Lower lobe of right lung (tissue), 2 donors: ENCODE data around the gene C12orf42. TPM values are rescaled to one million over a fixed set of nuclear protein-coding genes. Genes with fewer than 3 reads are reported as not detected.

Experiments used
- ATAC-seq, 2 donors: fragments of 200-7000 bp; cut with Tn5 transposase; one replicate each; pipeline ENCODE4 v1.9.1; 2020 to 2022; ENCODE audit warnings: mild to moderate bottlenecking in 2 of 2, moderate library complexity in 2 of 2
- DNase-seq: peaks from one replicate; pipeline ENCODE4 v3.0.0-alpha.2; 2020
- H3K27ac ChIP-seq: fragments of 200-600 bp; one replicate; pipeline ENCODE4 v1.8.0; 2022
- H3K27me3 ChIP-seq: fragments of 200-600 bp; one replicate; pipeline ENCODE4 v1.8.0; 2022; ENCODE audit warnings: low read depth
- H3K36me3 ChIP-seq: fragments of 200-600 bp; one replicate; pipeline ENCODE4 v1.8.0; 2022; ENCODE audit warnings: mild to moderate bottlenecking
- H3K4me1 ChIP-seq: fragments of 200-600 bp; one replicate; pipeline ENCODE4 v1.8.0; 2022
- H3K4me3 ChIP-seq: fragments of 200-600 bp; one replicate; pipeline ENCODE4 v1.8.0; 2022; ENCODE audit warnings: mild to moderate bottlenecking
- H3K9me3 ChIP-seq: fragments of 200-600 bp; one replicate; pipeline ENCODE4 v1.8.0; 2022
- intact Hi-C: fragments of 100-400 bp; cut with DNase I; formaldehyde crosslinking; loops from one replicate; pipeline ENCODE4 v1.11.0; 2022
- total RNA-seq: library from RNA; stranded (reverse); fragmentation: NEBNext Ultra II Directional; extraction: Animal tissue kit (Norgen Biotek cat#: 25700); gene quantifications from one replicate; pipeline ENCODE4 v1.2.1, GENCODE V29; 2021
- TF ChIP-seq, protein P1 (sequence below): fragments of 200-600 bp; IDR thresholded peaks from one replicate; pipeline ENCODE4 v1.8.0; 2022; ENCODE audit warnings: antibody characterized with exemption, mild to moderate bottlenecking
- donor health status: DM: no; HTN: yes; CAD: no; lungs with severe emphysema.

C12orf42 gene
- total RNA-seq, 1 donor from 2014 or later, result not detected

DNA sequence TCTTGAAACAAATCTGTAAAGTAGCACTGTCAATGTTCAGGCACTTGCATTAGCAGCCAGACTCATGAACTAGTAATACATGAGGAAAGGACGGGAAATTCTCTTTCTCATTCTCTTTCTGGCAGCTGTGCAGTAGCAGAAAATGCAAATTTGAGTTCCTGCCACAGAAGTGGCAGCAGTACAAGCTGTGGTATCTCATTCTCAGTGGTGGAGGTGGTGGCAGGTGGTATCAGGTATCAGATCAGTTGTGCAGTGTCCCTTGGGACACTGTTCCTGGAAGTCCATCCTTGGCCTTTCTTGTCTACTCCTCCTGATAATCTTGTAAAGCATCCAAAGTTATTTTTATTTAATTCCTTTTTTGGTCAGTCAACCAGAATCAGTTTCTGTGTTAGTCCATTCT is 103.0 kb downstream of the C12orf42 start:
- Histone ChIP-seq H3K36me3 (no peaks in the 10 kb centered on the region), H3K4me1 (no peaks in the 10 kb centered on the region), H3K27me3 (no peaks in the 10 kb centered on the region), H3K9me3 (no peaks in the 10 kb centered on the region), H3K4me3 (no peak overlapping the region), H3K27ac (no peak overlapping the region)
- DNase-seq (no peak), ATAC-seq (no peak)
- TF ChIP-seq, protein P1, sequence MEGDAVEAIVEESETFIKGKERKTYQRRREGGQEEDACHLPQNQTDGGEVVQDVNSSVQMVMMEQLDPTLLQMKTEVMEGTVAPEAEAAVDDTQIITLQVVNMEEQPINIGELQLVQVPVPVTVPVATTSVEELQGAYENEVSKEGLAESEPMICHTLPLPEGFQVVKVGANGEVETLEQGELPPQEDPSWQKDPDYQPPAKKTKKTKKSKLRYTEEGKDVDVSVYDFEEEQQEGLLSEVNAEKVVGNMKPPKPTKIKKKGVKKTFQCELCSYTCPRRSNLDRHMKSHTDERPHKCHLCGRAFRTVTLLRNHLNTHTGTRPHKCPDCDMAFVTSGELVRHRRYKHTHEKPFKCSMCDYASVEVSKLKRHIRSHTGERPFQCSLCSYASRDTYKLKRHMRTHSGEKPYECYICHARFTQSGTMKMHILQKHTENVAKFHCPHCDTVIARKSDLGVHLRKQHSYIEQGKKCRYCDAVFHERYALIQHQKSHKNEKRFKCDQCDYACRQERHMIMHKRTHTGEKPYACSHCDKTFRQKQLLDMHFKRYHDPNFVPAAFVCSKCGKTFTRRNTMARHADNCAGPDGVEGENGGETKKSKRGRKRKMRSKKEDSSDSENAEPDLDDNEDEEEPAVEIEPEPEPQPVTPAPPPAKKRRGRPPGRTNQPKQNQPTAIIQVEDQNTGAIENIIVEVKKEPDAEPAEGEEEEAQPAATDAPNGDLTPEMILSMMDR, result no peak
- intact Hi-C loops, result no loop called here

DNA sequence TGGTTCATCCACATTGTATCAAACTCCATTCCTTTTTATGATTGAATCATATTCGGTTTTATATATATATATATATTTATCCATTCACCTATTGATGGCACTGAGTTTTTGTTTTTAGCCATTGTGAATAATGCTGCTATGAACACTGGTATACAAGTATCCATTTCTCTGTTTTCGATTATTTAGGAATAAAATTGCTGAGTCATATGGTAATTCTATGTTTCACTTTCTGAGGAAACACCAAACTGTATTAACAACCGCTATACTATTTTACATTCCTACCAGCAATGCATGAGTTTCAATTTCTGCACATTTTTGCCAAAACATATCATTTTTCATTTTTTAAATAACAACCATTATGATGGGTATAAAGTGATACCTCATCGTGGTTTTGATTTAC is 104.7 kb downstream of the C12orf42 start:
- no peaks in the 10 kb centered on the region for H3K9me3 ChIP-seq
- no peaks in the 10 kb centered on the region for H3K4me1 ChIP-seq
- ATAC-seq (no peak), DNase-seq (no peak)
- H3K27me3 ChIP-seq, result no peaks in the 10 kb centered on the region
- intact Hi-C loops, result no loop called here
- H3K4me3 ChIP-seq, result no peak overlapping the region
- H3K27ac ChIP-seq, result no peak overlapping the region
- H3K36me3 ChIP-seq, result no peaks in the 10 kb centered on the region
- TF ChIP-seq, protein P1, result no peak

DNA sequence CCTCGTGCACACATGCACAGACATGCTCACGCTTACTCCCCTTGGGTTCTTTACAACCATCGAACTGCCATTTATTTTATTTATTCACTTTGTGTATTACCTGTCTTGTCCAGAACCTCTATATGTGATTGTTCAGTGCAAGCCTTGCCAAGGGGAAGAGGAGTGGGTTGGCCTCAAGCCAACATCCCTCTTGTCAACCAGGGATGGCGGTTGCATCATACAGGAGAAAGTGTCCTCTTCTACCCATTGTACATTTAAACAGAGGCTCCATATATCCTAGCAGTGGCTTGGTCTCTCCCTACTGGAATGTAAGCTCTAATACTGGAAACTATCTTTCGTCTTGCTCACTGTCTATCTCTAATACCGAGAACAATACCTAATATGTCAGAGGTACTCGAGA is 108.4 kb downstream of the C12orf42 start:
- Histone ChIP-seq H3K27ac (no peak overlapping the region), H3K4me1 (no peaks in the 10 kb centered on the region), H3K9me3 (no peaks in the 10 kb centered on the region), H3K27me3 (no peaks in the 10 kb centered on the region), H3K36me3 (no peaks in the 10 kb centered on the region), H3K4me3 (no peak overlapping the region)
- no peak for DNase-seq
- TF ChIP-seq, protein P1, result no peak
- no peak for ATAC-seq
- intact Hi-C loops, result no loop called here

DNA sequence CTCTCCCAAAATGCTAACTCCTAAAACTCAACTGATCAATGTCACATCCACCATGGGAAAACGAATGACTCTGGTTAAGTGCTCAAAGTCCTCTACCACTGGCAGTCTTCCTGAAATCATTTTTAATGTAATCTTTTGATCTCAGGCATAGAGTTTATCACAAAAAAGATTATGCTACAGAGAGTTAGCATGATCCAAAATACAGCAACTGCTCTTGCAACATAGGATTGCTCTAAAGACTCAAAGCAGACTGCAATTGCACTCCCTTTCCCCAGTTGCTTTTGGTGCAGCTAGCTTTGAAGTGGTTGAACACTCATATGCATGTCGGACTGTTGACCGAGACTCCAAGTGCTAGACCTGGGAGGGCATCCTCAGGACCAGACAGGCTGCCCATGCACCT is 109.3 kb downstream of the C12orf42 start:
- TF ChIP-seq, protein P1, result no peak
- Histone ChIP-seq H3K9me3 (no peaks in the 10 kb centered on the region), H3K4me3 (no peak overlapping the region), H3K36me3 (no peaks in the 10 kb centered on the region), H3K4me1 (no peaks in the 10 kb centered on the region), H3K27me3 (no peaks in the 10 kb centered on the region), H3K27ac (no peak overlapping the region)
- no peak for DNase-seq
- no peak for ATAC-seq
- intact Hi-C loops, result no loop called here

DNA sequence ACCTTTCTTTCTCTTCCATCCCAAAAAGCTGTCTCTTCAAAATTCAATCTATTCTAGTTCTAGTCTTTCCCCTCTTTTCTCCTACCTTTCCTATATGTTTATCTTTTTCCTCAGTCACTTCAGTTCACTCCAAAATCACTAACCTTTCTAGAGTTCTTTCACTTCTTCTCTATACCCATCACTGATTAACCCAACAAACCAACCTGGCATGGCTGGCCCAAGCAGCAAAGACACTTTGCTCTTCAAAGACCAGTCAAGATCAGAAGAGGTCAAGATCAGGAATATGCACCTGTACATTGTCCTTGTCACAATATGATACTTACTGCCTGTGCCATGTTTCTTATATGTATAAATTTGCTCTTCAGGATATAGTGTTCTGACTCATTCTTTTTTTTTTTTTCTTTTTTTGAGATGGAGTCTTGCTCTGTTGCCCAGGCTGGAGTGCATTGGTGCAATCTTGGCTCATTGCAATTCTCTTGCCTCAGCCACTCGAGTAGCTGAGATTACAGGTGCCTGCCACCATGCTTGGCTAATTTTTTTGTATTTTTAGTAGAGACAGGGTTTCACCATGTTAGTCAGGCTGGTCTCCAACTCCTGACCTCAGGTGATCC is 112.9 kb downstream of the C12orf42 start:
- ATAC-seq (no peak), DNase-seq (no peak)
- no peaks in the 10 kb centered on the region for H3K27me3 ChIP-seq
- H3K36me3 ChIP-seq, result no peaks in the 10 kb centered on the region
- no peak overlapping the region for H3K27ac ChIP-seq
- TF ChIP-seq, protein P1, result no peak
- no peaks in the 10 kb centered on the region for H3K9me3 ChIP-seq
- no peak overlapping the region for H3K4me3 ChIP-seq
- no peaks in the 10 kb centered on the region for H3K4me1 ChIP-seq
- intact Hi-C loops, result no loop called here

DNA sequence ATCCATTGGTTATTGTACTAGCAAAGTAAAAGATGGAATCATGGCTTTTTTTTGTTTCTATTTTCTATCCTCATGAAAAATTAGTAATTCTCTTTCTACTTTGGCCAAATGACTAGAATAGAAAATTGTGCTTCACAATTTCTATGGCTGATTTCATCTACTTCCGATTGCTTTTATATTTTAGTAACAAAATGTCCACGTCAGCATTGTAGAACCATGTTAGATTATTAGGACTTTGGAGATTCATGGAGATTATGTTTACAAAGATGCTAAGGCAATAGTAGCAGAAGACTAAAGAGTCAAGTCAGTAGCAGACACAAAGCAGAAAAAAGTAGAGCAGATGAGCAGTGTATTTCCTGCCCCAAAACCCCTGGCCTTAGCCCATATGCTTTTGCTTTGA is 113.6 kb downstream of the C12orf42 start:
- Histone ChIP-seq H3K36me3 (no peaks in the 10 kb centered on the region), H3K4me3 (no peak overlapping the region), H3K27ac (no peak overlapping the region), H3K9me3 (no peaks in the 10 kb centered on the region), H3K27me3 (no peaks in the 10 kb centered on the region), H3K4me1 (no peaks in the 10 kb centered on the region)
- TF ChIP-seq, protein P1, result no peak
- intact Hi-C loops, result no loop called here
- ATAC-seq (no peak), DNase-seq (no peak)
